Liver (tissue), 3 donors: Measurements from ENCODE around the gene AIG1.

Source experiments
- EGR1 ChIP-seq, 2 donors: IDR thresholded peaks; 2 replicates each; pipeline ENCODE4 v1.6.1; 2016 to 2018; ENCODE audit warnings: antibody characterized with exemption in 2 of 2, low read depth in 2 of 2
- FOXA2 ChIP-seq: IDR thresholded peaks from 2 replicates; pipeline ENCODE4 v1.6.1; 2016; ENCODE audit warnings: antibody characterized with exemption
- RAD21 ChIP-seq, 2 donors: IDR thresholded peaks; 2 replicates each; pipeline ENCODE4 v1.6.1; 2016; ENCODE audit warnings: antibody characterized with exemption in 2 of 2, mild to moderate bottlenecking in 2 of 2
- TF ChIP-seq, protein P1 (sequence below): fragments of 150-350 bp; IDR thresholded peaks from 2 replicates; pipeline ENCODE4 v1.5.1; 2017; ENCODE audit warnings: improper control_type of control experiment, low read depth, low read length; ENCODE audit not compliant: missing input control
- donor health status: healthy.
- donor health status: healthy.

DNA sequence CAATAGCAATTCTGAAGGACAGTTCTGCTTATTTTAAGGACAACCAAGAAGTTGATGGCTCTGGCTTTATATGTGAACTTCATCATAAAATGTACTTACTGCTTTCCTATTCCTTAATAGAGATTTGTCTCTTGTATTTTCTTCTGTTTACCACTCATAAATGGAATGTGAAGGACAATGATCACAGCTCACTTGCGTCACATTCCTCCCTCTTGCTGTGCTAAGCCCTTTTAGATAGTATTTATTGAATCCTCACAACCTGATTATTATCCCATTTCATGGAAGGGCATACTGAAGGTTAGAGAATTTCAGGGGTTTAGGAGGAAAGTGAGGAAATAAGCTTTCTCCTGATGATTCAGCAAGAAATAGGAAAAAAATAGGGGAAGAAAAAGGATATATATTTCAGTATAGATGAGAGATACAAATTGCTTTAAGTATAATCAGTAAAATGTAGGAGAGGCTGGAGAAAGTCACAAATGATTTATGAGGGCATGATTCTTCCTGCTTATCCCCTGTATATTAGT, 132.9 kb downstream of the AIG1 start:
- TF ChIP-seq, protein P1, sequence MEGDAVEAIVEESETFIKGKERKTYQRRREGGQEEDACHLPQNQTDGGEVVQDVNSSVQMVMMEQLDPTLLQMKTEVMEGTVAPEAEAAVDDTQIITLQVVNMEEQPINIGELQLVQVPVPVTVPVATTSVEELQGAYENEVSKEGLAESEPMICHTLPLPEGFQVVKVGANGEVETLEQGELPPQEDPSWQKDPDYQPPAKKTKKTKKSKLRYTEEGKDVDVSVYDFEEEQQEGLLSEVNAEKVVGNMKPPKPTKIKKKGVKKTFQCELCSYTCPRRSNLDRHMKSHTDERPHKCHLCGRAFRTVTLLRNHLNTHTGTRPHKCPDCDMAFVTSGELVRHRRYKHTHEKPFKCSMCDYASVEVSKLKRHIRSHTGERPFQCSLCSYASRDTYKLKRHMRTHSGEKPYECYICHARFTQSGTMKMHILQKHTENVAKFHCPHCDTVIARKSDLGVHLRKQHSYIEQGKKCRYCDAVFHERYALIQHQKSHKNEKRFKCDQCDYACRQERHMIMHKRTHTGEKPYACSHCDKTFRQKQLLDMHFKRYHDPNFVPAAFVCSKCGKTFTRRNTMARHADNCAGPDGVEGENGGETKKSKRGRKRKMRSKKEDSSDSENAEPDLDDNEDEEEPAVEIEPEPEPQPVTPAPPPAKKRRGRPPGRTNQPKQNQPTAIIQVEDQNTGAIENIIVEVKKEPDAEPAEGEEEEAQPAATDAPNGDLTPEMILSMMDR, result no peak
- no peak for TF ChIP-seq EGR1 (IDR thresholded peaks at IDR 0.05; ENCODE audit: low read depth in 2 of 2)
- no peak for TF ChIP-seq FOXA2
- no peak for TF ChIP-seq RAD21 (IDR thresholded peaks at IDR 0.05)
